ENCODE measurements around the gene NEO1. TPM values are rescaled to one million over a fixed set of nuclear protein-coding genes. Genes with fewer than 3 reads are reported as not detected.
"Not testable (repeated sequence)": the region's sequence is repeated elsewhere in the genome, so short reads cannot be mapped to it uniquely, and the experiment has no call there.

Gene NEO1
- total RNA-seq, 1 donor from 2014 or later: 21.8 TPM

- DNase-seq (ENCODE audit: low spot score in 2 of 2): no peak
- intact Hi-C loops (cut with DNase I): no loop called here
- no peak overlapping the region for H3K4me3 ChIP-seq
- peaks cover 24 to 58% of the 10 kb centered on the region in 2 donors for H3K36me3 ChIP-seq
- no peaks in the 10 kb centered on the region for H3K9me3 ChIP-seq
- no peaks in the 10 kb centered on the region for H3K4me1 ChIP-seq
- TF ChIP-seq CTCF (IDR thresholded peaks at IDR 0.05): no peak
- H3K27ac ChIP-seq: no peak overlapping the region
- no peaks in the 10 kb centered on the region for H3K27me3 ChIP-seq
Observed at GRCh38 chr15:73295630-73296286, 243.5 kb downstream of the NEO1 start.

- H3K27me3 ChIP-seq: no peaks in the 10 kb centered on the region
- no peak for TF ChIP-seq CTCF (IDR thresholded peaks at IDR 0.05)
- DNase-seq (ENCODE audit: low spot score in 2 of 2): no peak
- no peak overlapping the region for H3K27ac ChIP-seq
- H3K4me3 ChIP-seq: no peak overlapping the region
- intact Hi-C loops (cut with DNase I): no loop called here
- peaks cover 34 to 66% of the 10 kb centered on the region in 2 donors for H3K36me3 ChIP-seq
- H3K4me1 ChIP-seq: no peaks in the 10 kb centered on the region
- no peaks in the 10 kb centered on the region for H3K9me3 ChIP-seq
Observed at GRCh38 chr15:73296609-73297353, 244.5 kb downstream of the NEO1 start.

GRCh38 chr15:73298522-73299245 is 246.4 kb downstream of the NEO1 start:
- no peaks in the 10 kb centered on the region for H3K27me3 ChIP-seq
- no peaks in the 10 kb centered on the region for H3K9me3 ChIP-seq
- H3K4me1 ChIP-seq: no peaks in the 10 kb centered on the region
- H3K27ac ChIP-seq: no peak overlapping the region
- intact Hi-C loops (cut with DNase I): no loop called here
- DNase-seq (ENCODE audit: low spot score in 2 of 2): no peak
- no peak overlapping the region for H3K4me3 ChIP-seq
- TF ChIP-seq CTCF (IDR thresholded peaks at IDR 0.05): no peak
- peaks cover 43 to 79% of the 10 kb centered on the region in 2 donors for H3K36me3 ChIP-seq

GRCh38 chr15:73300286-73300685 is 248.0 kb downstream of the NEO1 start:
- H3K9me3 ChIP-seq; intact Hi-C loops (cut with DNase I); DNase-seq (ENCODE audit: low spot score in 2 of 2); H3K4me1 ChIP-seq; H3K27ac ChIP-seq; H3K4me3 ChIP-seq; H3K27me3 ChIP-seq: not testable (repeated sequence)
- peaks cover 52 to 87% of the 10 kb centered on the region in 2 donors for H3K36me3 ChIP-seq

GRCh38 chr15:73303636-73304035 is 251.4 kb downstream of the NEO1 start:
- intact Hi-C loops (cut with DNase I): no loop called here
- no peak for TF ChIP-seq CTCF (IDR thresholded peaks at IDR 0.05)
- H3K27ac ChIP-seq: no peak overlapping the region
- no peak for DNase-seq (ENCODE audit: low spot score in 2 of 2)
- H3K9me3 ChIP-seq: no peaks in the 10 kb centered on the region
- H3K36me3 ChIP-seq: peaks cover 39 to 67% of the 10 kb centered on the region in 2 donors
- H3K27me3 ChIP-seq: no peaks in the 10 kb centered on the region
- H3K4me3 ChIP-seq: no peak overlapping the region
- no peaks in the 10 kb centered on the region for H3K4me1 ChIP-seq
